NCI-H146 treated with DMSO at 0.1 percent for 48 hours (cell line): ENCODE data around the gene LHX3.

ENCODE experiments used
- DNase-seq: peaks from one replicate; lab custom pipeline; 2025; ENCODE audit not compliant: unreplicated experiment; lab: John Stamatoyannopoulos, UW

Gene LHX3

DNA sequence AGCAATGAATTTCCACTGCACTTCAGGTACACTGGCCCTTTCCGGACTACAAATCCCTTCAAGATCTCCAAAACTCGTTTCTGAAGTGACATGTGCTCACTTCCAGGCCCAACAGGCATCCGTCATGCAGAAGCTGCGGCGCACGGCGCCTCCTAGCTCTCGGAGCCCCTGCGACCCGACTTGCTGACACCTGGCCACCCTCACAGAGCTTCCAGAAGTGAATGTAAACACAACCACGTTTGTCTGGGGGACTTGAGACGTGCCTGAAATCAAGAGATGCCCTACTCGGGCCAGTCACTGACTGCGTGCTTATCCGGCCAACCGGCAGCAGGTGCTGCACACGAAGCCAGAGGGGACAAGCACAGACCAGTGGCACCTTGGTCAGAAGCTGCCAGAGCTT, 4.9 kb upstream of the LHX3 start:
- no peak for DNase-seq

DNA sequence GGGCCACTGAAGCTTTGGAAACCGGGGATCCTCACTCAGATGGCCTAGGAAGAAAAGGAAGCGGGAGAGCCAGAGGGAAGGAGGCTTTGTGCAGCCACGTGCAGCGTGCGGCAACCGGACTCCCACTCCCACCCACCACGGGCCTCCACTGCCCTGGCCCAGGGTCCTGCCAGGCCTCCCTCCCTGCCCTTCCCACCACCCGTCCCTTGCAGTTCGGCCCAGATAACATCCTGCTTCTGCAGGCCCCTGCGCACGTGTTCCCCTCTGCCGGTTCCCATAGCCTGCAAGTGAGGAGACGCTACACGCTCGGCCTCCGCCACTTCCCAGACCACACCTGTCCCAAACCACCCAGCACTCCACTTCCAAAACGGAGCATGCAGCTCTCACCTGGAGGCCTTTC, 4.3 kb upstream of the LHX3 start:
- DNase-seq = no peak

GRCh38 chr9:136208675-136209074, 3.7 kb upstream of the LHX3 start:
- DNase-seq = no peak

- DNase-seq = no peak
Measured at GRCh38 chr9:136207616-136208015, 2.7 kb upstream of the LHX3 start.

DNA sequence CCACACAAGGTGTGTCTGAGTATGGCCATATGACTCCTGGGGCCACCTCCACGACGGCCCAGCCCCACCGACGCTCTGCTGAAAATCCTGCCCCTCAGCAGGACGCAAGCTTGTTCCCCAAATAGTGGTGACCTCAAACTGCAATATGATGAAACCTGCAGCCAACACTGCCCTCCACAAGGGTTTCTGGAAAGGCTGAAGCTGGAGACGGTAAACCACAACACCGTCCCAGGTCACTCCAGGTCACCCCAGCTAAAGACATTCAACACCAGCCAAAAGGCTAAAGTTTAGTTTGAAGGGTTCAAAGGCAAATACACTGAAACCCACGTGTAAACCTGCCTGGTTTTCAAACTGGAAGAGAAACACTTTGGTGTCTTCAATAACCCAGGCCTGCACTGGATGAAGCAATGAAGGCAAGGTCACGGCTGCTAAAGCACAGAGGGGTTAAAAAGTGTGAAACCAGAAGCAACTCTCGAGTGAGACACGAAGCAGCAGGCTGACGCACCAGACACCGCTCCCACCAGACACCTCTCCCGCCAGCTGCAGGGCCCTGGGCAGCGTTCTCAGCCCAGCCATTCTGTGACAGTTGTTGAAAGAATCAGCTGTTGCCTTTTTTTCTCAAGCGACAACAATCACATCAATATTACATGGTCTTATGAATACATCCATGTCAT, 1.8 kb upstream of the LHX3 start:
- no peak for DNase-seq

- DNase-seq = no peak
Measured at GRCh38 chr9:136205707-136205992, 722 bp upstream of the LHX3 start.

DNA sequence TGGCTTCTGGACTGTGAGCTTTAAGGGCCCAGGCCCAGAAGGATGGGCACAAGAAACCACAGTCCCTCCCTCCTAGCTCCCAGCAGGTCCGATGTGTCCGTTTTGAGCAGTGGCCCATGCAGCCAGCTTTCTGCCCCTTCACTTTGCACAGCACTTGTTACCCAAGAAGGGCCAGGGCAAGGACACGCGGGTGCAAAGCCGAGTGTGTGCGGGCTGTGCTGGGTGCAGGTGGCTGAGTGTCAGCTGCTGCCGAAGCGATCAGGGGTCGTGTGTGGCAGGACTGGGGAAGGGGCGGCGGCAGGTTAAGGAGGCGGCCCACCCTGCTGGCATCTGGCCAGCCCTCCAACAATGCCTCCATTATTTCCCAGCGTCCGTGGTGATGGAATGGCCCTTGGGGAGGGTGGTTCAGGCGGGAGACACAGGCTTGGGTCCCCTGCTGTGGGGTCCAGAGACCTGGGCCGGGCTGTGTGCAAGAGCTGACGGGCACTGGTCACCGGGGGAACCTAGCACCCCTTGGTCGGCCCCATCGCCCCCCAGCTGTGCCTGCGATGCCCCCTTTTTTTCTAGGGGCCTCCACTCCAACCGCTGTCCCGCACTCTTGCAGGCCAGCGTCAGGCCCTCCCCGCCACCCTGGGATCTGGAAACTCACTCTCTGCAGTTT, 653 bp downstream of the LHX3 start:
- no peak for DNase-seq

- DNase-seq = no peak
Measured at GRCh38 chr9:136203408-136204144, 1.4 kb downstream of the LHX3 start.

GRCh38 chr9:136202454-136203407, 2.2 kb downstream of the LHX3 start:
- DNase-seq = no peak

DNA sequence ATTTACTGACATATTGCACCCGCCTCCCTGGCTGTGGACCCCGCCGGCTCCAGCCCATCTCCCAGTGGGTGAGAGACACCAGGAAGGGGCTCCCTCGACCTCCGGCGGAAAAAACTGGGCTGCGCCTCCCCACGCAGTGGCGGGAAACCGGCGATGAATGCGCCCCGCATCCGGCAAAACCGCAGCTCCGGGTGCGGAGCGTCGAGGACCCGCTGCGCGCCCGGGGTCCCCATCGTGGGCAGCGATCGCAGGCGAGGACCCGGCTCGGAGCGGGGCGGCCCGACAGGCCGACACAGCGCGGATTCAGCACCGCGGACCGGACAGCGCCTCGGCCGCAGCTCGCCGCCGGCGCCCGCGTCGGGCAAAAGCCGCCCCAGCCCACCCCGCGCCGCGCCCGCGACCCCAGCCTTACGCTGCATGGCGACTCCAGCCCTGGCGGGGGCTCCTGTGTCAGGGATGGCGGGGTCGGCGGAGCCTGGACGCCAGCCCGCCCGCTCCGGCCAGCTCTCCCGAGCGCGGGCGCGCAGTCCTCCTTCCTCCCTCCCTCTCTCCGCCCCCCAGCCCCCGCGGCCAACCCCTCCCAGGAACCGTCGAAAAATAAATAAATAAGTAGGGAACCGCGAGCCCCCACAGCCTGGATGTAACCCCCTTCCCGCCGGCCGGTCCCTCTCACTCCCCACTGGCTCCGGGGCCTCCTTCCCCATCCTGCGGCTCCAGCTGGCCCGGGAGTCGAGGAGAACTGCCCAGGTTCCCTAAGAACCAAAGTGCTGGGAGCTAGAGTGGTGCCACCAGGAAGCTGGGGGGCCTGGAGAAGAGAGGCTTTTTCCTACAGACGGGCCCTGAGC, 3.1 kb downstream of the LHX3 start:
- DNase-seq = no peak

- DNase-seq = no peak
Measured at GRCh38 chr9:136201174-136201573, 3.8 kb downstream of the LHX3 start.

DNA sequence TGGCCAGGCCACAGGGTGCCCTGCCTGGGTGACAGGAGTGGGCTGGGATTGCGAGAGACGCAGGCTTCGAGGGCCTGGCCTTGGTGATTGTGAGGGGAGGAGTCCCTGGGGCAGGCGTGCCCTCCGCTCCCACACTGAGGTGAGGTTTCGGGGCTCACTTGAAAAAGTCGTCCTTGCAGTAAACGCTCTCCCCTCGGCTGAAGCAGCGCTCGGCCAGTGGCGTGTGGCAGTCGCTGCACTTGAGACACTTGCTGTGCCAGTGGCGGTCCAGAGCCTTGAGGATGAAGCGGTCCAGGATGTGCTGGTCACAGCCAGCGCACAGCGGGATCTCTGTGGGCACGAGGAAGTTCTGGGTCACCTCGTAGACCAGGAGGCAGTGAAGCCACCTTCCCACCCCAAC, 4.5 kb downstream of the LHX3 start:
- DNase-seq = no peak

DNA sequence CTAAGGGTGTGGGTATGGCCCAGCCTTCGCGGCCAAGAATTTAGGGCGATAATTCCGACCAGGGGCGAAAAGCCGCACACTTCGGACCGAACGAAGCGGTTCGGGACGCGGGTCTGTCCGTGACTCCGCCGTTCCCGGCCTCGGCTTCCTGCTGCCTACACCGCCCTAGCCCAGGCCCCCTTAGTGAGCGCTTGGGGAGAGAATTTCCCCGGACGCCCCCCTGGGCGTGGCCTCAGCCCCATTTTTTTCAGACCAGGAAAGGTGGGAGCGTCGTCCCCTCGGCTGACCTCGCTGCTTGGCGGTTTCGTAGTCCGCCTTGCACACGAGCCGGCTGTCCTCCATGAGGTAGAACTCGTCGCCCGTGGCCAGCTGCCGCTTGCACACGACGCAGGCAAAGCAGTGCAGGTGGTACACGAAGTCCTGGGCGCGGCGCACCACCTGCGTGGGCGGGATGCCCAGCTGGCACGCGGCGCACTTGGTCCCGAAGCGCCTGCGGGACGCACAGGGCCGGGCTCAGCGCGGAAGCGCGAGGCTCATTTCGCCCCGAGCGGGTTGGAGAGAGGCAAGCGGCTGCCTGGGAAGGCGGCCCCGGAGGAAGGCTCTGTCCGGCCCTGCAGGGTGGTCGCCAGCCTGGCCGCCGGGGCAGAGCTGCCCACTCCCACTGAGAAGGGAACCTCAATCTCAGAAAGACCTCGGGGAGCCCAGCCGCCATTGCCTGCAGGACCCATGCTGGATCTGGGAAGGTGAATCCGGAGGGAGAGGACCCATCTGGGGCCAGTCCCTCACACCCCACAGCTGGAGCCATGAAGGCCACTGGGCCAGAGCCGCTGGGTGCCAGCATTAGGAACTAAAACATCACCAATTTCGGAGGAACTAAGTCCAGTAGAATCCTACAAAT, 5.3 kb downstream of the LHX3 start:
- DNase-seq = no peak

- no peak for DNase-seq
Measured at GRCh38 chr9:136198605-136199083, 6.3 kb downstream of the LHX3 start.

DNA sequence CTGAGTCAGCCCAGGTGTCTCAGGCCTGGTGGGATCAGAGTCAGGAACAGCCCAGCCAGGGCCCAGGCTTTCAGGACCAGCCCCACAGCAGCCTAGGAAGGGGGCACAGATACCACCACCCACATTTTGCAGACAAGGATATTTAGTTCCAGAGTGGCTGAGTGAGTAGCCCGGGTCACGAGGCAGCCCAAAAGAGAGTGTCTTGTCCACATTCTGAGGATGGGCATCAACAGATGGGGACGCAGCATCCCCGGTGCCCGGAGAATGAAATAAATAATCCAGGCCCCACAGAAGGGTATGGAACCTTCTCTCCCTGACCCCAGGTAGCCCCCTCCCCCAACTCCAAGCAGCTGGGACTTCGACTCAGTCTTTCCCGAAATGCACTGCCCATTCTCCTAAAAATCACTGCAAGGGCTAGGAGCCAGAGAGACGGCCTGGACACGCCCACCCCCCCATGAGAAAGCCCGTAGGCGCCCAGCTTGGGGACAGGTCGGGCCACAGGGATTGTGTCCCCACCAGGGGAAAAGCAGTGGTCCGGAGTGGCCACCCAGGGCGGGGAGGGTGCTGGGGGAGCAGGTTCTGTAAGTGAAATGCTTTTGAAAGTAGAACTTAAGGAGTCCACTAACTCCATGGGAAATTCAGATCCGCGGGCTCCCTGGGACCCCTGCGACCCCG, 6.9 kb downstream of the LHX3 start:
- no peak for DNase-seq

- DNase-seq = no peak
Measured at GRCh38 chr9:136197084-136197875, 7.6 kb downstream of the LHX3 start.

GRCh38 chr9:136196404-136197083, 8.4 kb downstream of the LHX3 start:
- peak; percentile 59 for DNase-seq
